SW480 (cell line): Measurements from ENCODE around the gene SMIM43.

Experiments used
- DNase-seq: peaks from one replicate; pipeline ENCODE4 v3.0.0-alpha.2; 2016; ENCODE audit warnings: low spot score

The SMIM43 gene

DNA sequence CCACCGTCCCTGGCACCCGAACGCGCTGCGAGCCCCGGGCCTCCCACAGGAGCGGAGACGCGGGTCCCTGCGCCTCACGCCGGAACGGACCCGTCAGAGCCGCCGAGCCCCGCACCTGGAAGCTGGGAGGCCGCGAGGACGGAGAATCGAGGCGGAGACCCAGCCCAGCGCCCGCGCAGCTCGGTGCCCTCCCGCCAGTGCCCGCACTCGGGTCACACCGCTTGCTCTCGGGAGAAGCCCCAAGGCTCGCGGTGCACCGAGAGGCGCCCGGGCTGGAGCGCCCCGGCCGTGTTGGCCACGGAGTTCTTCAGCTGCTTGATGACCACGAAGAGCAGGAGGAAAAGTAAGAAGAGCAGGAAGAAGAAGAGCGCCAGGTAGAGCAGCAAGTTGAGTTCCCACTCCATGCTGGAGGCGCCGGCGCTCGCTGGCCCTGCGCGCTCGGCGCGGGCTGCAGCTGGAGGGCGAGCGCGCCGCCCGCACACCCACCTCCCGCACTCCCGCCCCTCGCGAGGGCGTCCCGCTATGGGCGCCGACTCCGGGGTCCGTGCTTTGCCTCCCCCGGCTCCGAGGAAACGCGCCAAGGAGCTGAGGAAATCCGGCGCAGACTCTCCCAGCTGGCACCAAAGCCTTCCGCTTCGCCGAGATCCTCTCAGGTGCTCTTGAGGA, at the start of gene SMIM43:
Gene SMIM43 (minus strand): TSS at position 463 of the 666 bp plus-strand sequence. CDS start 59 bp downstream, at position 404.
- DNase-seq, result no peak

DNA sequence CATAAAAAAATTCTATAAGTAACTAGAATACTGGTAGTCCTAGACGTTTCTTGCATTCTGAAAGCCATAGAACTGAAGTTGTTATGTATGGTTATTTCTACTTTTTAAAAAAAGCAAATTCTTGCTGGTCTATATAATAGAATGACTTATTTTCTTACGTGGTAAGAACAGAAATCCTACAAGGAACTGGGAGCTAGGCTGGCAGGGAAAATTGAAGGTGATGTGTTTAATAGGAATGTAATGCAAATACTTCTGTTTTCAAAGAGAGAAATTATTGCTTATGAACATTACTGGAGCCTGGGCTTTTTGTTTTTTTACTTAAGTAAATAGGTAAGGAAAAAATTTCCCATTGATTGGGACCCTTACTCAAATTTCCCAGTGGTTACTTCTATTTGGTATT, 49.8 kb upstream of the SMIM43 start:
- no peak for DNase-seq

DNA sequence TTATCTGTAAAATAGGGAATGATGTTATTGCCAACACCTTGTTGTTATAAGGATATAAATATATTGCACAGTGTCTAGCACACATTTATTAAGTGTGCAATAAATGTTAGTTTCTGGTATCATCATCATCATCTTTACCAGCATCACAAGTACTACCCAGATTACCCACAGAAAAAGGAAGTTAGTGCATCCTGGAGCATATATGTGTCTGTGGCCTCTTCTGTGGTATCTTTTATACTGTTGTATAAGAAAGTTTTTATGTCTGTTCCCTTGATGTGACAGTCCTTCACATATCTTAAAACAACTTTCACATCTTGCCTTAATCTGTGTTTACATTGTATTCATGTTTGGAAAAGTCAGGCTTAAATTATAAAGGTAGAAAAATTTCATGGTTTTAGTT, 46.2 kb upstream of the SMIM43 start:
- DNase-seq, result no peak

DNA sequence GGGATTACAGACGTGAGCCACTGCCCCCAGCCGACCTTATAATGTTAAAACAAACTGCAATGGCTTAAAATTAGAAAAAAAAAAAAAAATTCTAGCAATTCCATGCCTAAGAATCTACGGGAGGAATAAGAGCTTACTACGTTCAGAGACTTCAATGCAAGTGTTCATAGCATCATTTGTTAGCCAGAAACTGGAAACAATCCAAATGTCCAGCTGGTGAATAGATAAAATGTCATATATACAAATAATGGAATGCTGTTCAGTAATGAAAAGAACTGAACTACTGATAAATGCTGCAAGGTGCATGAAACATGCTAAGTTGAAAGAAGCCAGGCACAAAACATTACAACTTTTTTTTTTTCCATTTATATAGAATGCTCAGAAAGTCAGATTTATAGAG, 41.4 kb upstream of the SMIM43 start:
- DNase-seq, result no peak

DNA sequence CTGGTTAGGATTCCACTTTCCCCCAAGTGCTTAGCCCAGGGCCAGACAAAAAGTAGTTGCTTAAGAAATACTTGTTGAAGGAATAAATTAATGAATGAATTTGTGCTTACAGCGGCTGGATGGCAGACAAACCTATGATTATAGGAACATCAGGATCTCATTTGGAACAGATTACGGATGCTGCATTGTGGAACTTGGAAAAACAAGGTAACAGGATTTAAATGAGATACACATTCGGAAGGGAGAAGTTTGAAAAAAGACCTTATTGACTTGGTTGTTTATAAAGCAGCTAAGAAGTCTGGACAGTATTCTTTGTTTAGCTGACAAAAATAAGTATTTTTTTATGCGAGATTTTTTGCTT, 36.7 kb upstream of the SMIM43 start:
- no peak for DNase-seq

DNA sequence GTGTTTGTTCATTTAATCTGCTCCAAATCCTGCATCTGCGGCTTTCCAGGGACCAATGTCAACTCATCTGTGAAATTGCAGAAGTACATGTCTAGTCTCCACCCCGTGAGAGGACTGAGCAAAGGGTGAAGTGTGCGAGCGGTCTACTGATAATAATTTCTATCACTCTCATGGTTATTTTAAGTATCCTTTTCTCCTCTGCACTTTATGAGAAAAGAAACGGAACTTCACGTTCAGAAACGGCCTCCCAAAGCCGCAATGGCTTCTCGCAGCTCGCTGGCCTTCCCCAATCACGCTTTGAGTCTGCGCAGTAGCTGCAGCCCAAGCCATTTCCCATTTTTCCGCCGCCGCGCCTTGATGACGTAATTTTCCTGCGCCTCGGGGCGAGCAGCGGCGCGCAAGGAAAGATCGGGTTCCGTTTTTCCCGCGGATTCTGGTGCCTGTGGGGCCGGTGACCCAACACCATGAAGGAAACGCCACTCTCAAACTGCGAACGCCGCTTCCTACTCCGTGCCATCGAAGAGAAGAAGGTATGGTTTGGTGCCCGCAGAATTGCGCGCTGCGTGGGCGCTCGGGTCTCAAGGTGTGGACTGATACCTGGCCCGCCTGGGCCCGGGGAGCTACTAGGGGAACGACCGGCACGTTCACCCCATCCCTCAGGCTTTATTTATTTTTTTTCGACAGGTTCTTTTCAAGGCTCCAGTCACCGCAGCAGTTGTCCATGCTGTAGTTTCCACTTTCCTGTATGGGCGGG, 36.2 kb upstream of the SMIM43 start, which contains the start of gene EXOSC9:
Gene EXOSC9 (plus strand): TSS at position 363 of the 754 bp plus-strand sequence. CDS start 102 bp downstream, at position 465.
- peak; percentile 81 for DNase-seq

DNA sequence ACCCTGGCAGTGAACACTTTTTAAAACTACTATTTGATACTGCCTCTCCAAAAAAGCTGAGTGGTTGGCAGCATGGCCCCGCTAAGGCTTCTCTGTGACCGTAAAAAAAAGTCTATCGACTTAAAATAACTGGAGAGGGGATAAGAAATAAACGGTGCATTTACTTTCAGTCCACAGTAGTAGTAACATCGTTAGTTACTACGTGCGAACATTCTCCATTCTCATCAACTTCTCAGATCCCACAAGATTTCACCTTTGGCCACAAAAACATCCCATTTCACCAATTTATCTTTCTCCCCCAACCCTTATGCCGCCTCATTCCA, 35.6 kb upstream of the SMIM43 start:
- no peak for DNase-seq

DNA sequence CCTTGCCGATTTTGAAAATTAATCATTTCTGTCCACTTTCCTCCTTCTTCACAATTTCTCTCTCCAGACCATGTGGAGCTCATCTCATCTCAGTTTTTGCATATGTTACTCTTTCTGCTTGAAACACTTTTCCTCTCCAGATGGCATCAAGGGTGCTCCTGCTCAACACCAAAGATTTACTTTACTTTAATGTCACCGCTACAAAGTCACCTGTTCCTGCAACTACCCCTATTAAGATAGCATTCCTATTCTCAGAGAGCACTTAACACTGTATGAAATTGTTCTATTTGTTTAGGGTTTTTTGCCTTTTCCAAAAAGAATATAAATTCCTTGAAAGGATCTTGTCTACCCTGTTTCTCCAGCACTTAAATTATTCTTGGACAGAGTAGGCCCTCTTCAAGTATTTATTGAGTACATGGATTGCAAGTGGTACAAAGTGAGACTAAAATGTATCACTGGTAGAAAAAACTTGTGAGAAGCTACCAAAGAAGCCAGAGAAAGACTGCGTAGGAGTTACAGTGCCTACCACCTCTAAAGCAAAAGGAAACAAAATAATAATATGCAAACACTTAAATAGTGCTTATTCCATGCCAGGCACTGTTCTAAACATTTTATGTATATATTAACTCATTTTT, 35.0 kb upstream of the SMIM43 start:
- no peak for DNase-seq

DNA sequence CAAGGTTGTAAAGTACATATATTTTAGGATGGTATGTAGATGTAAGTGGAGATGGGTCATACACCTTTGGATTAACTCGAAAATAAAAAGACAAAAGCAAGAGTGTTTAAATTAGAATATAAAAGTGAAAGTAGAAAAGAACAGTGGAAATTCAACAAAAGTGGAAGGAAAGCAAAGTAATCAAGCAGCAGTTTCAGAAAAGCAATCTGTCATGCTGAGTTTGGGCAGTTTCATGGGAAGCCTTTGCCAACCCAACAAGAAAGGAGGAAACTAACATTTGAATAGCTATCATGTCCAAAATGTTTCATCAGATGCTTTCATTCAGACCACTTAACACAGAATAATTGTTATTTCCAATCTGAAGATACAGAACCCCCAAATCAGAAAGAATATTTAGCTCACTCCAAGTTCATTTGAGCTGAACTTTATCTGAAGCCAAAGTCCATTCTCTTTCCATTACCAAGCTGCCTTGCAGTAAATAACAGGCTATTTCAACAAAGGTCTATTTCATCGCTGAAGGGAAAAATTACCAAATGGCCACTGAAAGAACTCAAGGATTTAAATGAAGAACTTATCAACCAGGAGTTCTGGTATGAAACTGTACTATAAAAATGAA, 34.4 kb upstream of the SMIM43 start:
- DNase-seq, result no peak

DNA sequence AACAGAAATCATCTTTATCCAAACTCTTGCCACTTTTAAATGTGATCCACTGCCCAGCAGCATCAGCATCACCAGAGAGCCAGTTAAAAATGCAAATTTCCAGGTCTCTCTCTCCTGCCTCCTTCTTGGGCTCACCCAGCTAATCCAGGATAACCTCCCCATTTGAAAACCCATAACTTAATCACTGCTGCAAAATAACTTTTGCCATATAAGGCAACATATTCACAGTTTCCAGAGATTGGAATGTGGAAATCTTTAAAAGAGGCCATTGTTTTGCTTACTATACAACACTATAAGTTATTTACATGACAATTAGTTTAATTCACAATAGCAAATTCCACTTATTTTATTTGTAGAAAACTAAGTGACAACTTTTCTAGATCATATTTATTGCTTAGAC, 31.3 kb upstream of the SMIM43 start:
- no peak for DNase-seq

DNA sequence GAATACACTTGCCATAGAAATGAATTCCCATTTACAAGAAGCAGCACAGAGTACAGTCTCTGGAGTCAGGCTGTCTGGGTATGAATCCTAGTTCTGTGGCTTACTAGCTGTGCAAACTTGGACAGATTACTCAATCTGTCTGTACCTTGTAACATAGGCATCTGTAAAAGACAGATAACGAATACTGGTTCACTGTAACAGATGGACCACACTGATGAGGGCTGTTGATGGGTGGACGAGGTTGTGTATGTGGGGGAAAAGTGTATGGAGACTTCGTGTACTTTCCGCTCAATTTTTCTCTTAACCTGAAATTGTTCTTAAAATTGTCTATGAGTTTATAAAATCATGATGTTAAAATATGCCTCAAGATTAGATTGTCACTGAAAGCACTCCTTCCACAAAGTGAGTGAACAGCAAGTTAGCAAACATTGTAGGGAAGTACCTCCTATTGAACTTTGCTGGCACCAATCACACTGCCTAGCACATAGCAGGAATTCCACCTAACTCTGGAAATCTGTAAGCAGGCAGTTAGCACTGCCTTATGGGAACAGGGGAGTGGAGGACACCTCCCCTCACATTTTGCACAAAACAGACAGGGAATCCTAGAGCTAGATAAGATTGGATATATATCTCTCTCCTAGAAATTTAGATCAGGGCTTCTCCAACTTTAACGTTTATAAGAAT, 29.7 kb upstream of the SMIM43 start:
- DNase-seq, result no peak

DNA sequence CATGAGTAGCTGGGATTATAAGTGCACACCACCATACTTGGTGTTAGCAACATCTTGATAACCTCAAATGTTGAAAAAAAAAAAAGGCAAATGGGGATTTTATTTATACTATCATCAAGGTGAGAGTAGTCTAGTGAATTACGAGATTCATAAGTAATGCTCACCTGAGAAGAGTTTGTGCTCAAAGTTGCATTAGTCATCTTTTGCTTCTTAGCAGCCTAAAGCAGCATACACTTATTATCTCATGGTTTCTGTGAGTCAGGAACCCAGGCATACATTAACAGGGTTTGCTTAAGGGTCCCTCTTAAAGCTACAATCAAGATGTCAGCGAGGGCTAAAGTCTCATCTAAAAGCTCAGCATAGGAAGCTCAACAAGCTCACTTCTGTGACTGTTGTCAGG, 28.0 kb upstream of the SMIM43 start:
- DNase-seq, result no peak

DNA sequence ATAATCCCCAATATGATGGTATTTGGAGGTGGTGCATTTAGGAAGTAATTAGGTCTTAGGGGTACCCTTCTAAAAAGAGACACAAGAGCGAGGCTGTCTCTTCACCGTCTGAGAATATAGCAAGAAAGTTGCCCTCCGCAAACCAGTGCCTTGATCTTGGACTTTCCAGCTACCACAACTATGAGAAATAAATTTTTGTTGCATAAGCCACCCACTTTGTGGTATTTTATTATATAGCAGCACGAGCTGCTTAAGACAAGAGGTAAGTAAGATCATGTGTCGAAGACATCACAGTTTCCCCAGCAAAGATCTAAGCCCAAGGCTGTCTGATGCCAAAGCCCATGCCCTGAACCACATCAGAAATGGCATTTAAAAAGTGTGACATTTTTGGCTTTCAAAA, 26.5 kb upstream of the SMIM43 start:
- DNase-seq, result peak; percentile 1

DNA sequence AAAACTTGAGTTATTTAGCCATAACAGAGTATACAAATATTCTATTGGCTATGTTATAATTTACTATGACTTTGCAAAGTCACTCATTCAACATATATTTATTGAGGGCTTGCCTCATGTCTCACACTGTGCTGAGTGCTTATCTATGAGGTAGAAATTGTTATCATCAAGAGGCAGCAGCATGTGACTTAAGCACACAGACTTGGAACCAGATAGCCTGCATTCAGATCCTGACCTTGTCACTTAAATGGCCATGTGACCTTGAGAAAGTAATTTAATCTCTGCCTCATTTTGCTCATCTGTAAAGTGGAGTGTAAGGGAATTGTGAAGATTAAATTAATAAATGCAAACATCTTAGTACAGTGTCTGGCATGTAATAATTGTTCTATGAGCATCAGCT, 26.0 kb upstream of the SMIM43 start:
- no peak for DNase-seq

DNA sequence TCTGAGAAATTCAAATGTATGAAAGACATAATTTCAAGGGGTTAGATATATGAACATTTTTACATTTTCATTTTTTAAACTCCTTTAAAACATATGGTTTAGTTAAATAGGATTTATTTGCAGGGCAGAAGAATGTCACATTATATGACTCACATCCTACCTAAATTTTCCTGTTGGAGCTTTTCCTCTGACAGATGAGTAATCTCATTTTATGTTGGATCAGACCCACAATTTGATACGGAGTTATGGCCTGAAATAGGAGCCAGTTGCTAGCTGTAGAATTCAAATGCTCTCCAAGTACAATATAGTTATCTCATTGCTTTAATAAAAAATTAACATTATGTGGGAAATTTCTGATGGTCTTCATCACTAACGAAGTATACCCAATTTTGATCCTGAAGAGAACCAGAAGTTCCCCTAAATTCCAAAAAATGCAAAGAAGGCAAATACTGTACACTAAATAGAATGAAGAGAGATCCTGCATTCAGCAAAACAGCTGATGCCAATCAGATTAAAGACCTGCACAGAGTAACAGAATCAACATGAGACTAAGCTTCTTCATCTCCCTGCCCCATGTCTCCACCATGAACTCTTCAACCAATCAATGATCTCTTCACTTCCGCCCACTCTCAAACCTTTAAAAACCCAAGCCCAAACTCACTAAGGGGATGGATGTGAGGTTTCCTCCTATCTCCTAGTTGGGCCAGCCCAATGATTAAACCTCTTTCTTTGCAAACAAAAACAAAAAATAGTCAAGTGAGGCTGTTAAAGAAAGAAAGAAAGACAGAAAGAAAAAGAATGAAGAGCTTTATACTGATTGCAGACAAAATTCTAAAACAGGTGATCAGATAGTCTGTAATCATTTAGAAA, 25.2 kb upstream of the SMIM43 start:
- no peak for DNase-seq

DNA sequence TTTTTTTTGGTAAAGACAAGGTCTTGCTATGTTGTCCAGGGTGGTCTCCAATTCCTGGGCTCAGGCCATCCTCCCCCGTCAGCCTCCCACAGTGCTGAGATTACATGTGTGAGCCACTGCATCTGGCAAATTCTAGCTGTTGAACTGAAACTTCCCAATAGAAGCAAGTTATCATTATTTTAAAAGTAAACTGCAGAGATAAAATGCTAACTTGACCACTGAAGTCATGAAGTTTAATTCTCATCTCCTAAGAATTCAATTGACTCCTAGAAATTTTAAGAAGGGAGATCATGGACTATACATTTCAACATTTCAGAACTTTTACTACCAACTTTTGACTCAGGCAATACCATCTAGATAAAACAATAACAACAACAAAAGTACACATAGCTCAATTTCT, 24.5 kb upstream of the SMIM43 start:
- no peak for DNase-seq

DNA sequence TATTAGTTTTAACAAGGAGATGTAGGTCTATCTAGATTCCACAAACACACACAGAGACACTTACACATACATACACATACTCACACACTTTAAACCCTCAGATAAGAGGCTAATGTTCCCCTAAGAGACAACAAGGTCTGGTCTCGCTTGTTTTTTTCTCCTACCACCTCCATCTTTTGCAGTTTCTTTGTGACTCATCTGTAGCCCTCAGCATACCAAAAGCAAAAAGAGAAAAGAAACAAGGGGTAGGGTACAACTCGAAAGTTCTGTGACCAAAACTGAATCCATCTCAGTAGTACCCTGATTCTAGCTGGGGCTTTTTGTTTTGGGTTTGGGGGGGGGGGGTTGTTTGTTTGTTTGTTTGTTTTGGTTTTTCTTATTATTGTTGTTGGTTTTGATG, 23.9 kb upstream of the SMIM43 start:
- DNase-seq, result no peak

DNA sequence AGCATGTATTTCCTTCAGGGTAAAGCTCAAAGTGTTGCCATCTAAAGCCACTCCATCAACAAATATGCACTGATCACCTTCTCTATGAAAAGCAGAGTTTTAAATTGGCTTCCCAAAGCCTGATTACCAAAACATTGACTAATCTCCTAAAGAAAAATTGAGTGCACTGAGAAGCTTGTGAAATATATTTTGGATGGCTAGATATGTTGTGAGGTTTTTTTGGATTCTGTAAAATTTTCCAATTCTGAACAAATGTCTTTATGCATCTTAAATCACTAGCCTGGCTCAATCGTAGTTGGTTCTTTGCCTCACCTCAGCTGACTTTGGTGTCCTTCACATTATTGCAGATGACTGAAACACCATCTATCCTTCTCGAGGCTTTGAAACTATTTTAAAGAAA, 21.3 kb upstream of the SMIM43 start:
- no peak for DNase-seq

DNA sequence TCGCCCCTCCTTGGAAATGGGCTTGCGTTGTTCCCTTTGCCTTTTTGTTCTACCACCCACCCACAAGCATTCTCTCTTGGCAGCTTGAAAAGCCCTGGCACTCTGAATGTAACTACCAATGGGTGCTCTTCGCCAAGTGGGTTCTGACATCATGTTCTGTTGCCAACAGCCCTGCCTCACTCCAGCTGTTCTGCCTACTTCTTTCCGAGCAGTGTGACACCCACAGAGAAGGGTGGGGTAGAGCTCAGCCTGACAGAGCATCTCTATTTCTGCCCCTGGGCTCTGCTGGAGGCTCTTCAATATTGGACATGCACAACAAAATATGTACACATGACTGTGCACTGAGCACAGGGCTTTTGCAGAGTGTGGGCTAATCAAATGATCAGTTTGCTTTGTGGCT, 20.5 kb upstream of the SMIM43 start:
- no peak for DNase-seq

DNA sequence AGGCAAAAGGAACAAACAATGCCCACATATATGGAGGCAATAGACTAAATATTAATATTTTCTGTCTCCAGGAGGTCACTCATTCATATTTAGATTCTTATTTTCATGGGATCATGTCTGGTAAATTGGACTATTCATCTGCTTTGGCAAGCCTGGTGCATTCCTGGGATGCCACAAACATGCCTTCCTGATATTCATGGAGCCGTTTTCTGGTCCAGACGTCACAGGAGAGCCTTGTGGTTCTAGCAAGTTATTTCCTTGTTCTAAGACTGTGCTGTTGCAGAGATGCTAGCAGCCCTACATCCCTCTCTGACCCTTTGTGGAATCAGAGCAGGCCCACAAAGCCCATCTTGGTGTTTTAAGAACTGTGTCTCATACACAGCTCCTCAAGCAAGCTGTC, 20.0 kb upstream of the SMIM43 start:
- DNase-seq, result peak; percentile 31

DNA sequence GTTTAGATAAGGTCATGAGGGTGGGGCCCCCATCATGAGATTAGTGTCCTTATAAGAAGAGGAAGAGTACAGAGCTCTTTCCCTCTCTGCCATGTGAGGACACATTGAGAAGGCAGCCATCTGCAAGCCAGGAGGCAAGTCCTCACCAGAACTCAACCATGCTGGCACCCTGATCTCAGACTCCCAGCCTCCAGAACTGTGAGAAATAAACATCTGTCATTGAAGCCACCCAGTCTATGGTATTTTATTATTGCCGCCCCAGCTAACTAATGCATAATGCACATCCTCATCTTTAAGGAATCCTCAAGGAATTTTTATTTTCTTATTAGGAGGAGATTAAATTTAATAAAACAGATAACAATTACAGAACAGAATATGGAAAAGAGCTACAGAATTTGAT, 19.4 kb upstream of the SMIM43 start:
- no peak for DNase-seq

DNA sequence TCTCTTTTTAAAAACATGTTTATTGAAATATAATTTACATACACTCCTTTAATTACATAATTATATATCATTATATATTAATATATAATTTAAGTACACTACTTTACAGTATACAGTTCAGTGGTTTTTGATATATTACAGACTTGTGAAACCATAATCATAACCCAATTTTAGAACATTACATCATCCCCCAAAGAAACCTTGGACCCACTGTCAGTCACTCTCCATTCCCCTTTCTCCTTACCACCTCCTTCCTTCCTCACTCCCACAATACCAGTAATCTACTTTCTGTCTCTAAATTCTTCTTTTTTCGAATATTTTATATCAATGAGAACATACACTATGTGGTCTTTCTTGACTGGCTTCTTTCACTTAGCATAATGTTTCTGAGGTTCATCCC, 18.2 kb upstream of the SMIM43 start:
- DNase-seq, result no peak
